Thyroid gland (tissue), 4 donors: ENCODE data around the gene RIT2.

Experiments used
- CTCF ChIP-seq, 6 experiments: fragments of 200-600 bp in 3 of 6; fragments of 450-650 bp in 3 of 6; sonication (generic) in 3 of 6; IDR thresholded peaks; one replicate each; pipeline ENCODE4 v1.5.1; 2016 to 2019; ENCODE audit warnings: antibody characterized with exemption in 6 of 6, mild to moderate bottlenecking in 2 of 6, inconsistent platforms in 1 of 6, moderate library complexity in 1 of 6
- POLR2A ChIP-seq, 2 donors: fragments of 450-650 bp; IDR thresholded peaks; one replicate each; pipeline ENCODE4 v1.6.1; 2017; ENCODE audit warnings: antibody characterized with exemption in 2 of 2, mild to moderate bottlenecking in 2 of 2, moderate library complexity in 1 of 2

GRCh38 chr18:42730272-42730671 is 385.2 kb downstream of the RIT2 start:
- no peak for TF ChIP-seq POLR2A (IDR thresholded peaks at IDR 0.05)
- TF ChIP-seq CTCF (IDR thresholded peaks at IDR 0.05), result peak in 1 of 6 experiments; percentile 14
